ENCODE measurements around the gene DAGLB.
"Not testable (repeated sequence)": the region's sequence is repeated elsewhere in the genome, so short reads cannot be mapped to it uniquely, and the experiment has no call there.

DAGLB gene

DNA sequence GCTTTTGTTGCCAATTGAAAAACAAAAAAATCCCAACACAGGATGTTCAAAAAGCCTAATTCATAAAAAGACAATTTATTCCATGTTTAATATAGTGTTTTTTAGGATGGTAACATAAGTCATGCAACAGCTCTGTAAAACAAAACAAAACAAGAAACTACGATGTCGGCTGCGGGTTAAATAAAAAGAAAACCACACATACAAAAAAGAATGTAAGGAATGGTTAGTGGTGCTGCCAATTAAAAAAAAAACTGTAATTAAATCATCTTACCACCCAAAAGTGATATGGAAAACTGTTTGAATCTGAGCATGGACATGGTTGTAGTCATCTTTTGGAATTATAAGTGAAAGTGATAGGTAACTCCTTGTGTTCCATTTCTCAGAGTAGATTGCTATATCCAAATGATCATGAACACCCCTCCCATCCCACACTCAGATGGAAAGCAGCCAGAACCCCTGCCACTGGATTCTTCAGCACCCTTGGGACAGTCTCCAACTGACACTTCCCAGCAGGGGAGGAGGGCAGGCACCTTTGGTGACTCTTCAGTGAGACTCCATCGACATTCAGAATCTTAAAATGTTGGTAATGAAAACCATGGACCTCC lies 14.3 kb upstream of the DAGLB start:
- DNase-seq (ENCODE audit: low spot score) = no peak

DNA sequence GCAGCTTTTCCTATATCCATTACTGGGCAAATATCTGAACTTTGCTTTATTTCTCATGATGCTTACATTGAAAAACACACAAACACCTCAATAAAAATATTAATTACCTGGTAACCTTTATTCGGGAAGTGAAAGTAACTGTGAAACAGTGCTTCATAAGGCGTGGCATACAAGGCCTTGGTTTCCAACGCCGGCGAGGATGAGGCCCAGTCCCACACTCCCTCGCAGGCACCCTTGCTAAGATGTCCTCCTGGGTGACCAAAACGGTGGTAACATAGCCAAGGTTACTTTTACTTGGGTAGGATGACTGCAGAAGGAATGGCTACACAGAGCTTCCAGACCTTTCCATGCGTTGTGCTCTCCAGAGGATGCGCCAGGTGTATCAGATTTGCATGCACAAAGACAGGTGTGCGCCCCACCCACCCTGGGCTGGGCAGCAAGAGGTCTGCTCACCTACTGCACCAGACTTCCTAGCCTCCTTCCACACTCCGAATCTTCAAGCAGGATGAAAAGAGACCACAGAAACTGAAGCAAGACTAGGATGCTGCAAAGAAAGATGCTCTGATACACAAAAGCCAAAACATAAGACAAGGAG lies 13.3 kb upstream of the DAGLB start:
- DNase-seq (ENCODE audit: low spot score) = no peak

DNA sequence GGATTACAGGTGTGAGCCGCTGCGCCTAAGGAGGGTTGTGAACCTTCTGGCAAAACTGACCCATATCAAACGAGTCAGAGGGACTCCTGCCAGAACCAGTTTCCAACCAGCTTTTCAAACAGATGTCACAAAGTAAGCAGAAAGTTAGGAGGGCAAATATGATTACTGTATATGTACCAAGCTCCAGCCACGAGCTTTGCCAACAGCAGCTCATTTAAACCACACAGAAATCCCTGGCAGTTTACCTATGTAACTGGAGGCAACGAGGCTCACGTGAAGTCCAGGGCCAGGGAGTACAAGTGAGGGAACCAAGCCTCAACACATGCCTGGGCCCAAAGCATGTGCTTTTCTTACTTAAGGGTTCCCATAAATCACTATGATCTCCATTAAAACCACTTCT lies 12.5 kb upstream of the DAGLB start:
- no peak for DNase-seq (ENCODE audit: low spot score)

DNA sequence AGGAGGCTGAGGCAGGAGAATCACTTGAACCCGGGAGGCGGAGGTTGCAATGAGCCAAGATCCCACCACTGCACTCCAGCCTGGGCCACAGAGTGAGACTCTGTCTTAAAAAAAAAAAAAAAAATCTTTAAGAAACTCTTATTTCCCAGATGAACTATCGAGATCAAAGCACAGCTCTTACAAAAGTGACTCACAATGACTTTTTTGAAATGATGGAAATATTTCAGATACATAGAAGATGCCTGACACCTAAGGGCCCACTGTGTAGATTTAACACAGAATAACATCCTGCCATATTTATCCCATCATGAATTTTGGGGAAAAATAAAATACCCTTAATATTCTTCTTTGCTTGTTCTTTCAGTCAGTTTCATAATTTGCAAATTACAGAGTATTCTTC lies 10.9 kb upstream of the DAGLB start:
- DNase-seq (ENCODE audit: low spot score) = not testable (repeated sequence)

DNA sequence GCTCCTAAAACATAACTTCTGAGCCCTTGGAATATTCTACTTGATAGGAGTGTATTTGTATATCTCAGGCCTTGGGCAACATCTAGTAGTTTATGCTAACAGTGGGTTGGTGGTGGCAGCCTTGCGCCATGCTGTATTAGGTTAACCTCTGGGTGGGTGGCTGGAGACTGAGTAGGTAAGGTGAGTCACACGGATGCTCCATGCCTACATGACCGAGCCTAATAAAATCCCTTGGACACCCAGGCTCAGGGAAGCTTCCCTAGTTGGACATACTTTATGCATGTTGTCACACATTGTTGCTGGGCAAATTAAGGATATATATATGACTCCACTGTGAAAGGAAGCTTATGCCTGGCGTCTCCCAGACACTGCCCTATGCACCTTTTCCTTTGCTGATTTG lies 6.0 kb upstream of the DAGLB start:
- no peak for DNase-seq (ENCODE audit: low spot score)

DNA sequence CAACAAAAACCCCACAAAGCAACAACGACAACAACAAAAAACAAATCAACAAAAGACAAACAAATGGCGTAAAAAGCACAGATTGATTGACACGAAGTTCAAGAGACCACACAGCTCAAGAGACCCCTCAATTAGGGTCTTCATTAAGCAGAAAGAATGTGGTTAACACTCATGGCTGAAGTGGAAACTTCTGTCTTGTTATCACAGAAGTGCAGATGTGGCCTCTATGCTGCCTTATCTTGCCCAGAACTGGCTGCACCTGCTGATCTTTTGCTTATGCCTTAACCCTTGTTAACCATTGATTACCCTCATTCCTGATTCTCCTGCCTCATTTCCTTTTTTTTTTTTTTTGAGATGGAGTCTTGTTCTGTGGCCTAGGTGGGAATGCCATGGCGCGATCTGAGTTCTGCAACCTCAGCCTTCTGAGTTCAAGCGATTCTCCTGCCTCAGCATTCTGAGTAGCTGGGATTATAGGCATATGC lies 3.5 kb upstream of the DAGLB start:
- DNase-seq (ENCODE audit: low spot score) = no peak

DNA sequence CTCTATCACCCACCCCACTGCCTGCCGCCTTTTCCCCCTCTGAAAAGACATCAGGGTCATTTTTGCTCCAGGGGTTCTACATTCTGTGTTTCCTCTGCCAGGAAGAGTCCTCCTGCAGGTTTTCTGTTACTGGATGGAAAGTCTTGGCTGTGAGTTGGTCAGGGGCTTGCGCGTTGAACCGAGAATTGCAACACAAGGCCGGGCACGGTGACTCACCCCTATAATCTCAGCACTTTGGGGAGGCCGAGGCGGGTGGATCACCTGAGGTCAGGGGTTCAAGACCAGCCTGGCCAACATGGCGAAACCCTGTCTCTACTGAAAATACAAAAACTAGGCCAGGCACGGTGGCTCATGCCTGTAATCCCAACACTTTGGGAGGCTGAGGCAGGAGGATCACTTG lies 2.8 kb upstream of the DAGLB start:
- DNase-seq (ENCODE audit: low spot score) = not testable (repeated sequence)

DNA sequence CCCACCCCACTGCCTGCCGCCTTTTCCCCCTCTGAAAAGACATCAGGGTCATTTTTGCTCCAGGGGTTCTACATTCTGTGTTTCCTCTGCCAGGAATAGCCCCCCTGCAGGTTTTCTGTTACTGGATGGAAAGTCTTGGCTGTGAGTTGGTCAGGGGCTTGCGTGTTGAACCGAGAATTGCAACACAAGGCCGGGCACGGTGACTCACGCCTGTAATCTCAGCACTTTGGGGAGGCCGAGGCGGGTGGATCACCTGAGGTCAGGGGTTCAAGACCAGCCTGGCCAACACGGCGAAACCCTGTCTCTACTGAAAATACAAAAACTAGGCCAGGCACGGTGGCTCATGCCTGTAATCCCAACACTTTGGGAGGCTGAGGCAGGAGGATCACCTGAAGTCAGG lies 2.1 kb upstream of the DAGLB start:
- not testable (repeated sequence) for DNase-seq (ENCODE audit: low spot score)

DNA sequence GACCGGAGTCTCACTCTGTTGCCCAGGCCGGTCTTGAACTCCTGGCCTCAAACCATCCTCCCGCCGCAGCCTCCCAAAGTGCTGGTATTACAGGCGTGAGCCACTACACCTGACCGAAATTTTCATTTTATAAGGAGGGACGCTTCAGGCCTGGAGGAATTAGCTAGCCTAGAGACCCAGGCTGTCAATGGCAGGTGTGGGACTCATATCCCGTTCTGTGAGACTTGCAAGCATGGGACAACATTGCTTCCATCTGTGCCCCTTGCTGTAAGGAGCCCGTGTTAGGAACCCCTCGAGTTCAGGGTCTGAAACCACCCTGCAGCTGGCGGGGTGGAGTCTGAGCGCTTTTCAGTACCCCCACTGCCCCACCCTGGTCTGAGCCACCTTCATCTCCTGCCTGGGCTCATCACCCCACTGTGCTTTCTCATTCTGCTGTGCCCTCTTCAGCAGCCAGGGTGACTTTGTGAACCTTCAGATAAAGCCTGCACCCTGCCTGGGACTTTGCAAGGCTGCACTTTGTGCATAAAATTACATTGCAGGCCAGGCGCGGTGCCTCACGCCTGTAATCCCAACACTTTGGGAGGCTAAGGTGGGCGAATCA lies 1.3 kb upstream of the DAGLB start:
- no peak for DNase-seq (ENCODE audit: low spot score)

DNA sequence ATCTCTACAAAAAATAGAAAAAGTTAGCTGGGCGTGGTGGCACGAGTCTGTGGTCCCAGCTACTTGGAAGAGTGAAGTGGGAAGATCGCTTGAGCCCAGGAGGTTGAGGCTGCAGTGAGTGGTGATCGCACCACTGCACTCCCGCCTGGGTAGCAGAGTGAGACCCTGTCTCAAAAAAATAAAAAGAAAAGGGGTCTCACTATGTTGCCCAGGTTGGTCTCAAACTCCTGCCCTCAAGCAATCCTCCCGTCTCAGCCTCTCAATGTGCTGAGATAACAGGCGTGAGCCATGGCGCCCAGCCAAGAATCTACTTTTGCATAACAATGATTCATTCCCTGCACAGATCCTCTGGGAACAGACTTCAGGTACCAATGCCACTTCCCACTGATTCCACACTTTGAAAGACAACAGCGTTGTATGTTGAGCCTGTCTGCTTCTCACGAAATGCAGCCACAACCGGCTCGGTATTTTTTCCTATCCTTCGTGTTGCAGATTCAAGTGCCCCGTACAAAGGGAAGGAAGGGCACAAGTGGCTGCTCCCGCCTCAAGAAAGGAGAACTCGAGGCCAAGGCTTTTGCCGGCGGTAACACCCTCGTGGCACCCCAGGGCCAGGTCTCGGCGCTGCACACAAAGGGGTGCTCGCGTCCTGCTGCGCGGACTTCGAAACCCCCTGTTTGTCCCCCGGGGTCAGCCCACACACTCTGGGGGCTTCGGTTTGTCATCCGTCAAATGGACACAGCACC lies 745 bp downstream of the DAGLB start:
- peak; percentile 61 for DNase-seq (ENCODE audit: low spot score)

DNA sequence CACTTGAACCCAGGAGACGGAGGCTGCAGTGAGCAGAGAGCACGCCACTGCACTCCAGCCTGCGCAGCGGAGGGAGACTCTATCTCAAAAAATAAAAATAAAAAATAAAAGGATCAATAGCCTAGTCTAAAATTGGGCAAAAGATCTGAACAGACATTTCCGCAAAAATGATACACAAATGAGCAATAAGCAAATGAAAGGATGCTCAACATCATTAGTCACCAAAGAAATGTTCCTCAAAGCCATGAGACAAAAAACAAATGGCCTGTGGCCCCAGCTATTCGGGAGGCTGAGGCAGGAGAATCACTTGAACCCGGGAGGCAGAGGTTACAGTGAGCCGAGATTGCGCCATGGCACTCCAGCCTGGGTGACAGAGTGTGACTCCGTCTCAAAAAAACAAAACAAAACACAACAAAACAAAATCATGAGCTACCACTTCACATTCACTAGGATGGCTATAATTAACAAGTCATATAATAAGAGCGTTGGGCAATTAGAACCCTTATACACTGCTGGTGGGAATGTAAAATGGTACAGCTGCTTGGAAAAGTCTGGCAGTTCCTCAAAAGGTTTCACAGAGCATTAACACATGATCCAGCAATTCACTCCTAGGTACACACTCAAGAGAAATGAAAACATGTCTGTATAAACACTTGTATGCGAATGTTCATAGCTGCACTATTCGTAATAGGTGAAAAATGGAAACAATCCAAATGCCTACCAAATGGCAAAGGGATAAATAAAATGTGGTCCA lies 3.1 kb downstream of the DAGLB start:
- DNase-seq (ENCODE audit: low spot score) = no peak

DNA sequence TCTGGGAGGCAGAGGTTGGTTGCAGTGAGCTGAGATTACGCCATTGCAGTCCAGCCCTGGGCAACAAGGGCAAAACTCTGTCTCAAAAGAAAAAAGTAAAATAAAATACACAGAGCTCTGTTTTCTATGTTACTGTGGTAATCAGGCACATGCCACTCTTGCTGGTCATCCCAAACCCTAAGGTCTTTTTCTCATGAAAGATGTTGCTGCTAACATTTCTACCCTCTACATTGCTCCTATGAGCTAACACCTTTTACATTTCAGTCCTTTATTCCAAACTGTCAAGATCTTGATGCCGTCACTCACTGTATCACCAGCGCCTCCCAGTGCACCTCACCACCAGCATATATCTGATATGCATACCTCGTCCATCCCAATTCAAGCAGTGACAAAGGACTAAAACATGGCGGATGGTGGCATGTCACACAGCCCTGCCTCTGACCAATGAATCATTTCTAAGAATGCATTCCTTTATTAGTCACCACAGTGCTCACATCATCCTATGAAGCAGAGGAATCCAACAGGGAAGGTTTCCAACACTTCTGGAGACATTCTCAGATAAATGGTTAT lies 4.3 kb downstream of the DAGLB start:
- DNase-seq (ENCODE audit: low spot score) = no peak

DNA sequence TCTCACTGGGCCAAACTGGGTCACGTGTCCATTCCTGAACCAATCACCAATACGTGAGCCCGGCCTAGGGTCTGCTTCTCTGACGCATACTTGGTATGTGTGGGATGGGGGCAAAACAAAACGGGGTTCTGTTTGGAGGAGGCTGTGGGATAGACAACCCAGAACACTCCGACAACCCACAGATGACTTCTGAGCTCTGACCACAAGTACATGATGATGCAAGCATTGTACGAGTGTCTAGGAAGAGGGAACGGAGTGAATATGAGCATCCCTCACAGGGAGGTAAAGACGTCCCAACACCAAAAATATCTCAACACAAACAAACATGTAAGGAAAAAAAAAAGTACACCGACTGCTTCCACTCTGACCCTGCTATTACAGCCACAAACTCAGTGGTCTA lies 5.6 kb downstream of the DAGLB start:
- DNase-seq (ENCODE audit: low spot score) = no peak

DNA sequence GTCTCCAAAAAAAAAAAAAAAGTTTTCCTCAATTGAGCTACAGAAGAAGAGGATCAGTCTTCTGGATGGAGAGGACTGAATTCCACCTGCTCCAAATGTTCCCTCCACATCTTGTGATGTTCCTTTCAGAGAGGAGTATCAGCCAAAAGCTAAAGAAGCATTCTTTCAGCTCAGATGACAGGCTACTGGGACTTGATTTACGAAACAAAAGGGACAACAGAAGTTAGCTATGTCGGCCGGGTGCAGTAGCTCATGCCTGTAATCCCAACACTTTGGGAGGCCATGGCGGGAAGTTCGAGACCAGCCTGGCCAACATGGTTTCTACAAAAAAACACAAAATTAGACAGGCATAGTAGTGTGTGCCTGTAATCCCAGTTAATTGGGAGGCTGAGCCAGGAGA lies 7.4 kb downstream of the DAGLB start:
- DNase-seq (ENCODE audit: low spot score) = no peak

DNA sequence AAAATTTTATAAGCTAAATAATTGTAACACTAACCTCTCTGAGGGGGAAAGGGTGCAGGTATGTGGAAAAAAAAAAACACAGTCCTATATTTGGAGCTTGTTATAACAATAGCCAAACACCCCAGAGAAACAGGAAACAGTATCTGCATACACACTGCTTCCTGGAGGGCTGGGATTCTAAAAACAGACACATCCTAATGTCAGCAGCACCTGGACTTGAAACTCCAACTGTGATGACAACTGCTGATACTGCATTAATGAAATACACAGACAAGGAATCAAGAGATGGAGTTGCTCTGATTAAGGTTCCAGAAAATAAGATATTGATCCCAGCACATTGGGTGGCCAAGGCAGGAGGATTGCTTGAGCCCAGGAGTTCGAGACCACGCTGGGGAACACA lies 9.3 kb downstream of the DAGLB start:
- no peak for DNase-seq (ENCODE audit: low spot score)

DNA sequence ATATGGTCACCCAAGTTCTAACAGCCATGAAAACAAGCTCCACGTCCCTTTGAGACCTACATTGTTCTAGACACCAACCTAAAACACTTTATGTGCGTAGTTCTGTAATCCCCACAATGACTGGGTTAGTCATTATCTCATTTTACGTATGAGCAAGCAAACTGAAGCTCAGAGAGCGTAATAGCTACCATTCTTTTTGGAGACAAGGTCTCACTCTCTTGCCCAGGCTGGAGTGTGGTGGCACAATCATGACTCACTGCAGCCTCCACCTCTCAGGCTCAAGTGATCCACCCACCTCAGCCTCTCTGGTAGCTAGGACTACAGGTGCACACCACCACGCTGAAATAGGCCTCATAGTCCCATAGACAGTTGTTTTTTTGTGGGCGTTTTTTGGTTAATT lies 10.5 kb downstream of the DAGLB start:
- no peak for DNase-seq (ENCODE audit: low spot score)

DNA sequence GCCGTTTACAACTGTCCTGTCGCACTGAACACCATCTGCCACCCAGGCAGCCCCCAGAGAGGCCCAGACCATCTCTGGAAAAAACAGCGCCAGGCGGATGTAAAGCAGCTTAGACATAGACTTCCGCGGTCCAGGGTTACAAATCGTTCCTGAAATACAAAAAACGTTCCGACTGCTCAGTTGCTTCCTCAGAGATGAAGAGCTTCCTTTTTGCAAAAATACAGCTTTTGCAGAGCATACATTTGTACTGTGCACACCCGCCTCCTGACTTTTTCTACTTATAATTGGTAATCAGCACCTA lies 11.4 kb downstream of the DAGLB start:
- peak; percentile 82 for DNase-seq (ENCODE audit: low spot score)

DNA sequence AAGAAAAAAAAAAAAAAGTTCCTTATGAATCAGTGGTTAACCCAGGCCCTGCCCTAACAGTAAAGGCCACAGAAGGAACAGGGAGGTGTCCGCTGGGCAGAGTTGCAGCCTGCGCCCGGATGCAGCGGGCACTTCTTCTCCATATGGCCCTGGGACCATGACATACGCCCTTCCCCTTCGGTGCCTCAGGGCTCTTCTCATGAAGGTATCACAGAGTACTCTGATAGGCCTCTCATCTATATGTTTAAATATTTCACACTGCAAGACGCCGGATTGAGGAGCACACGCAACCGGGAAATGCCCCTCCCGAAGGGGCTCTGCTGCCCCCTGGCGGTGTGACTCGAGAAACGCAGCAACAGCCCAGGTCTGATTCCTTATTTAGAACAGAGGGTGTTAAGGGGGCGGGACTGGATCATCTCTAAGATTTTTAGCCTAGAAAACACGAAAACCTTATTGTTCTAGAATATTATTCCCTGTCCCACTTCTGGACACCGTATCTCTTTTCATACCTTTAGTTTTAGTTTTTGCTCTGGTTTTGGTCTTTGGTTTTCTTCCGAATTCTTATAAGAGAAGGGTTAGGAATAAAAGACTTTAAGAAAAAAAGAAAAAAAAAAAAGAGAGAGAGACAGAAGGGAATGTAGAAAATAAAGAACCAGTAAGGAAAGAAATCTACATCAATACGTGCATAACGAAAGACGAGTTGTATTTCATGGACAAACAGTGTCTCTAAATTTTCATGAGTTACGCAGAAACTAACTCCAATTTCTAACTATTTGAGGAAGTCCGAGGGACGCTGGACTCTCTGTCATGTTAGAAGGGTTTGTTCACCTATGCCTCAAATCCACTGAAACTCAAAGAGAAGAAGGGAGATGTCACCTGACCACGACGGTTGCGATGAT lies 12.0 kb downstream of the DAGLB start:
- DNase-seq (ENCODE audit: low spot score) = peak; percentile 92

DNA sequence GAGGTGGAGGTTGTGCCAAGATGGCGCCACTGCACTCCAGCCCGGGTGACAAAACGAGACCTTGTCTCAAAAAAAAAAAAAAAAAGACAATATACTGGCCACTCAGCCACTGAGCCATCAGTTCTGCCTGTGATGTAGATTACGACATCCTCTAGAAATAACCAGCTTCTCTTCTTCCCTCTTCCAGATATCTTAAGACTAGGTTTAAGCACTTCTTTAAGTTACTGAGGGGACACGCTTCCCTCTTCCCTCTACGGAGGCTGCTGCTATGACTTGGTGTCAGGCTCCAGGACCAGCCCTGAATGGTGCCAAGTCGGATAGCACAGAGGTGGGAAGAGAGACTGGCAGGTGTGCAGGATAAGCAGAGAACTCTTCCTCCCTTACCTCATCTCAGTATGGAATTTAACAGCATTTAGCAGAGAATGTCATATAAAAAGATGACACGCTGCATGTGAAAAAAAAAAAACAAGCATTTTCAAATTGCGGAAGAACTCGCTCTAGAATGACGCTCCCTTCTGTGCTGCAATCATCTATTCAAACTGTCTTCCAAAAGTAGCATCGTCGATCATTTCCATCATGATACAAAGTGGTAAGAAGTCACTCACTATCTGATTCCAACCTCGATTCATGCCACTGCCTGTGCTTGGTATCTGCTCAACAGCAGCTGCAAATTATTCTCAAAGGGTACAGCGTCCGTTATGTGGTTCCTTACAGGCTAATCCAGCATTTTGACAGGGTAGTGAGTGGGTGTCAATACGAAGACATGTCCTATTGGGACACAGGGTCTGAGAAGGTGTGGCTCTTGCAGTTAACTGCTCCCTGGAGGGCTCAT lies 13.8 kb downstream of the DAGLB start:
- no peak for DNase-seq (ENCODE audit: low spot score)

DNA sequence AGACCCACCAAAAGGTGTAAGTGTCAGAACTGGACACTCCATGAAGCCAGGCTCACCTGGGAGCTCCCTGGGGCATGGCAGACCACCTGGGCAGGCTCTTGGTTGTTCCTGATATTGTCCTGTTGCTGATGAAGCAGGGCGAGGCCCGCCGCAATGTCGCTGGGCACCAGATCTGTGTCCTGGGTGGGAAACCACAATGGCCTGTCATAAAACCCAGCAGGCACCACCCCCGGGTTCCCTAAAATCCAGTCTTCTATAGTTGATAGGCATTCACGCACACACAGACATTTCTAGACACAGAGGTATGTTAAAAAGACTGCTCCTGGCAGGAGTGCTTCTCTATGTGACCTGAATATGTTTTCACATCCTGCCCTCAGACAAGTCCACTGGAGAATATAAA lies 15.0 kb downstream of the DAGLB start:
- DNase-seq (ENCODE audit: low spot score) = no peak

All from D341Med (cell line).